HG03175 (cell line): ENCODE results near the gene CDC5L.

Experiments
- ATAC-seq: cut with Tn5 transposase; IDR thresholded peaks from one replicate; pipeline ENCODE4 v1.9.1; 2021; ENCODE audit warnings: mild to moderate bottlenecking, moderate library complexity; ENCODE audit not compliant: unreplicated experiment

CDC5L gene

GRCh38 chr6:44373051-44373450 lies 14.5 kb upstream of the CDC5L start:
- ATAC-seq: no peak

GRCh38 chr6:44373787-44374186 lies 13.7 kb upstream of the CDC5L start:
- no peak for ATAC-seq

GRCh38 chr6:44375071-44375470 lies 12.4 kb upstream of the CDC5L start:
- ATAC-seq: no peak

- ATAC-seq: no peak
These were observed 10.0 kb upstream of the CDC5L start for GRCh38 chr6:44377484-44377883.

GRCh38 chr6:44377971-44378370 lies 9.5 kb upstream of the CDC5L start:
- ATAC-seq: no peak

- ATAC-seq: no peak
These were observed 5.8 kb upstream of the CDC5L start for GRCh38 chr6:44381739-44382138.

GRCh38 chr6:44386364-44386928 lies 1.1 kb upstream of the CDC5L start:
- ATAC-seq: no peak

GRCh38 chr6:44386929-44387345 lies 569 bp upstream of the CDC5L start:
- ATAC-seq: no peak

- no peak for ATAC-seq
These were observed 605 bp downstream of the CDC5L start for GRCh38 chr6:44388135-44388487.

GRCh38 chr6:44388887-44389286 lies 1.4 kb downstream of the CDC5L start:
- ATAC-seq: no peak

GRCh38 chr6:44390158-44390683 lies 2.7 kb downstream of the CDC5L start:
- ATAC-seq: no peak

GRCh38 chr6:44395501-44395900 lies 8.0 kb downstream of the CDC5L start:
- ATAC-seq: no peak

GRCh38 chr6:44396968-44397367 lies 9.5 kb downstream of the CDC5L start:
- ATAC-seq: no peak

GRCh38 chr6:44397424-44398164 lies 10.1 kb downstream of the CDC5L start:
- no peak for ATAC-seq

- no peak for ATAC-seq
These were observed 12.5 kb downstream of the CDC5L start for GRCh38 chr6:44399991-44400390.

GRCh38 chr6:44400572-44400971 lies 13.1 kb downstream of the CDC5L start:
- no peak for ATAC-seq

- no peak for ATAC-seq
These were observed 13.6 kb downstream of the CDC5L start for GRCh38 chr6:44401138-44401537.

- ATAC-seq: no peak
These were observed 16.7 kb downstream of the CDC5L start for GRCh38 chr6:44404022-44404714.

- no peak for ATAC-seq
These were observed 17.2 kb downstream of the CDC5L start for GRCh38 chr6:44404715-44405099.

- no peak for ATAC-seq
These were observed 20.6 kb downstream of the CDC5L start for GRCh38 chr6:44407951-44408670.

GRCh38 chr6:44409207-44409794 lies 21.8 kb downstream of the CDC5L start:
- ATAC-seq: no peak
